ENCODE data around the gene CHRNA4.

The CHRNA4 gene

GRCh38 chr20:63387917-63388316 is 26.8 kb upstream of the CHRNA4 start:
- no peak for TF ChIP-seq CTCF (conservative IDR thresholded peaks at IDR 0.05; ENCODE audit: low read length)
- TF ChIP-seq EZH2phosphoT487 (IDR thresholded peaks at IDR 0.05; ENCODE audit: borderline replicate concordance) = no peak
- H3K27me3 ChIP-seq (ENCODE audit: insufficient read depth, low read length, poor library complexity, severe bottlenecking) = no peaks in the 10 kb centered on the region
- no peak overlapping the region for H2AFZ ChIP-seq (ENCODE audit: low read length)
- H3K4me2 ChIP-seq (ENCODE audit: low read depth, low read length, poor library complexity, severe bottlenecking) = no peak overlapping the region
- no peaks in the 10 kb centered on the region for H3F3A ChIP-seq (ENCODE audit: low read depth)
- no peaks in the 10 kb centered on the region for H4K20me1 ChIP-seq (ENCODE audit: insufficient read depth, low read length, poor library complexity, severe bottlenecking)
- H3K9me3 ChIP-seq (ENCODE audit: insufficient read depth, low read depth, low read length) = peaks cover 9% of the 10 kb centered on the region; the same call in 1 of the 2 replicates
- H3K36me3 ChIP-seq (ENCODE audit: insufficient read depth, low read length) = no peaks in the 10 kb centered on the region
- no peaks in the 10 kb centered on the region for H3K9me2 ChIP-seq (replicated peaks; ENCODE audit: low read depth, low read length)
- H3K4me3 ChIP-seq (ENCODE audit: low read length, poor library complexity, severe bottlenecking) = no peak overlapping the region
- no peaks in the 10 kb centered on the region for H3K79me2 ChIP-seq (ENCODE audit: insufficient read depth, low read length)
- no peak overlapping the region for H3K9ac ChIP-seq (ENCODE audit: low read depth, low read length, poor library complexity, severe bottlenecking)
- H3K4me1 ChIP-seq (ENCODE audit: insufficient read depth, low read length, poor library complexity, severe bottlenecking) = no peaks in the 10 kb centered on the region

GRCh38 chr20:63387393-63387792 is 26.2 kb upstream of the CHRNA4 start:
- no peaks in the 10 kb centered on the region for H3K4me1 ChIP-seq (ENCODE audit: insufficient read depth, low read length, poor library complexity, severe bottlenecking)
- no peaks in the 10 kb centered on the region for H3K36me3 ChIP-seq (ENCODE audit: insufficient read depth, low read length)
- no peak overlapping the region for H2AFZ ChIP-seq (ENCODE audit: low read length)
- no peak overlapping the region for H3K9ac ChIP-seq (ENCODE audit: low read depth, low read length, poor library complexity, severe bottlenecking)
- no peak overlapping the region for H3K4me2 ChIP-seq (ENCODE audit: low read depth, low read length, poor library complexity, severe bottlenecking)
- no peaks in the 10 kb centered on the region for H3K27me3 ChIP-seq (ENCODE audit: insufficient read depth, low read length, poor library complexity, severe bottlenecking)
- H3F3A ChIP-seq (ENCODE audit: low read depth) = no peaks in the 10 kb centered on the region
- H3K9me3 ChIP-seq (ENCODE audit: insufficient read depth, low read depth, low read length) = peaks cover 9% of the 10 kb centered on the region; the same call in 1 of the 2 replicates
- H4K20me1 ChIP-seq (ENCODE audit: insufficient read depth, low read length, poor library complexity, severe bottlenecking) = no peaks in the 10 kb centered on the region
- H3K79me2 ChIP-seq (ENCODE audit: insufficient read depth, low read length) = no peaks in the 10 kb centered on the region
- TF ChIP-seq CTCF (conservative IDR thresholded peaks at IDR 0.05; ENCODE audit: low read length) = no peak
- no peak for TF ChIP-seq EZH2phosphoT487 (IDR thresholded peaks at IDR 0.05; ENCODE audit: borderline replicate concordance)
- H3K9me2 ChIP-seq (replicated peaks; ENCODE audit: low read depth, low read length) = no peaks in the 10 kb centered on the region
- no peak overlapping the region for H3K4me3 ChIP-seq (ENCODE audit: low read length, poor library complexity, severe bottlenecking)

- Histone ChIP-seq H3K4me1 (ENCODE audit: insufficient read depth, low read length, poor library complexity, severe bottlenecking) (no peaks in the 10 kb centered on the region), H3K9me3 (ENCODE audit: insufficient read depth, low read depth, low read length) (peaks cover 9% of the 10 kb centered on the region; the same call in 1 of the 2 replicates), H3K4me2 (ENCODE audit: low read depth, low read length, poor library complexity, severe bottlenecking) (no peak overlapping the region), H4K20me1 (ENCODE audit: insufficient read depth, low read length, poor library complexity, severe bottlenecking) (no peaks in the 10 kb centered on the region), H2AFZ (ENCODE audit: low read length) (no peak overlapping the region), H3K36me3 (ENCODE audit: insufficient read depth, low read length) (no peaks in the 10 kb centered on the region), H3K9me2 (replicated peaks; ENCODE audit: low read depth, low read length) (no peaks in the 10 kb centered on the region), H3K27me3 (ENCODE audit: insufficient read depth, low read length, poor library complexity, severe bottlenecking) (no peaks in the 10 kb centered on the region), H3F3A (ENCODE audit: low read depth) (no peaks in the 10 kb centered on the region), H3K79me2 (ENCODE audit: insufficient read depth, low read length) (no peaks in the 10 kb centered on the region), H3K4me3 (ENCODE audit: low read length, poor library complexity, severe bottlenecking) (no peak overlapping the region), H3K9ac (ENCODE audit: low read depth, low read length, poor library complexity, severe bottlenecking) (no peak overlapping the region)
- TF ChIP-seq EZH2phosphoT487 (IDR thresholded peaks at IDR 0.05; ENCODE audit: borderline replicate concordance) (no peak), CTCF (conservative IDR thresholded peaks at IDR 0.05; ENCODE audit: low read length) (no peak)
Observed at GRCh38 chr20:63386491-63386890, 25.3 kb upstream of the CHRNA4 start.

Data from Loucy (cell line).